22Rv1 (cell line): ENCODE data around the gene OR4B1.
"Not testable (repeated sequence)": the region's sequence is repeated elsewhere in the genome, so short reads cannot be mapped to it uniquely, and the experiment has no call there.

Experiments used
- H3K27ac ChIP-seq: fragments of 450-650 bp; 2 replicates; pipeline ENCODE4 v1.5.1; 2017
- ZFX ChIP-seq: fragments of 450-650 bp; IDR thresholded peaks from 2 replicates; pipeline ENCODE4 v1.6.1; 2017; ENCODE audit warnings: antibody characterized with exemption, borderline replicate concordance
- TF ChIP-seq, protein P1 (sequence below): fragments of 450-650 bp; IDR thresholded peaks from 2 replicates; pipeline ENCODE4 v1.5.1; 2017; ENCODE audit warnings: mild to moderate bottlenecking

Gene OR4B1

DNA sequence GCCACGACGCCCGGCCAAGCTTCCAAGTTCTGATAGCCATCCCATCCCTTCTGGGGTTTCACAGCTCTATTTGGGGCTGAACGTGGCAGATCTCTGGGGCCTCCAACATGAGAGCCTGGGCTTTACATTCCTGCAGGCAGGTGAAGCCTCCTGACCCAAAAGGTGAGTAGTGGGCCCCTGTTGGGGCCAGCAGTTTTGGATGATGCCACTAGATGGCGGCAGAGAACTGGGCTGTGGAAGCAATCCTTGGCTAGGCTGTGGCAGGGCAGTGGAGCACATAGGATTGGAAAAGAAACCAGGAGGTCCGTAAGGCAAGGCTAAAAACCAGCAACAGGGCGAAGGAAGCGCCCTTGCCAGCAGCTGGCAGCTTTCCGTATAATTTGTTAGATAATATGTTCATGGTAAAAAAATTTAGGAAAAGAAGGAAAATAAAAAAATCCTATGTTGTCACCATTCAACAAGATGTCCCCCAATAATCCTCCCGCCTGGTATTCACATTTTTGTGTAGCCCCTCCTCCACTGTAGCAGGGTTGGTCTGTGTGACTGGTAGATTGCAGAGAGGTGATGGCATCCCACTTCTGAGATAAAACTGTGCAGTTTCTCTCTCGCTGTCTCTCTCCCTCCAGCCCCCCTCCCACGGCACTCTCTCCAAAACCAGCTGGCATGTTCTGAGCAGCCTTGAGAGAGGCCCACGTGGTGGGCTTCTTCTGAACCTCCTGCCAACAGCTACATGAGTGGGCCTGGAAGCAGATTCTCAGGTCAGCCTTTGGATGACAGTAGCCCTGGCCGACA, 43.6 kb upstream of the OR4B1 start:
- no peak overlapping the region for H3K27ac ChIP-seq
- no peak for TF ChIP-seq ZFX
- TF ChIP-seq, protein P1, sequence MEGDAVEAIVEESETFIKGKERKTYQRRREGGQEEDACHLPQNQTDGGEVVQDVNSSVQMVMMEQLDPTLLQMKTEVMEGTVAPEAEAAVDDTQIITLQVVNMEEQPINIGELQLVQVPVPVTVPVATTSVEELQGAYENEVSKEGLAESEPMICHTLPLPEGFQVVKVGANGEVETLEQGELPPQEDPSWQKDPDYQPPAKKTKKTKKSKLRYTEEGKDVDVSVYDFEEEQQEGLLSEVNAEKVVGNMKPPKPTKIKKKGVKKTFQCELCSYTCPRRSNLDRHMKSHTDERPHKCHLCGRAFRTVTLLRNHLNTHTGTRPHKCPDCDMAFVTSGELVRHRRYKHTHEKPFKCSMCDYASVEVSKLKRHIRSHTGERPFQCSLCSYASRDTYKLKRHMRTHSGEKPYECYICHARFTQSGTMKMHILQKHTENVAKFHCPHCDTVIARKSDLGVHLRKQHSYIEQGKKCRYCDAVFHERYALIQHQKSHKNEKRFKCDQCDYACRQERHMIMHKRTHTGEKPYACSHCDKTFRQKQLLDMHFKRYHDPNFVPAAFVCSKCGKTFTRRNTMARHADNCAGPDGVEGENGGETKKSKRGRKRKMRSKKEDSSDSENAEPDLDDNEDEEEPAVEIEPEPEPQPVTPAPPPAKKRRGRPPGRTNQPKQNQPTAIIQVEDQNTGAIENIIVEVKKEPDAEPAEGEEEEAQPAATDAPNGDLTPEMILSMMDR, result peak; percentile 97

DNA sequence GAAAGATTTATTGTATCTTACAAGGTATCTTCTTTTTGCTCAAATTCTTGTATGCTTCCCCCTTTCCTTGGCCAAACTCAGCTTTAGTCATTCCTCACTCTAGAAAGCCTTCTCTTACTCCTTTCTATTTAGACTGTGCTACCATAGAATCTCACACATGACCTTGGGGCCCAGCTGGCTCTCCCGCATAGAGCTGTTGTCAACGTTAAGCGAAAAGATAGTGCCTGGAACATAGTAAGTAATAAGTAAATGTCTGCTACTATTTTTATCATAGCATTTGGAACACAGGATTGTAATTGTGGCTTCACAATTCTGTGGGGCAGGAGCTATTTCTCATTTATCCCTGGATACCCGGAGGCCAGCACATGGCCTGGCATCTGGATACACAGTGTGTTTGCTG, 38.9 kb upstream of the OR4B1 start:
- TF ChIP-seq, protein P1, result no peak
- no peak for TF ChIP-seq ZFX

DNA sequence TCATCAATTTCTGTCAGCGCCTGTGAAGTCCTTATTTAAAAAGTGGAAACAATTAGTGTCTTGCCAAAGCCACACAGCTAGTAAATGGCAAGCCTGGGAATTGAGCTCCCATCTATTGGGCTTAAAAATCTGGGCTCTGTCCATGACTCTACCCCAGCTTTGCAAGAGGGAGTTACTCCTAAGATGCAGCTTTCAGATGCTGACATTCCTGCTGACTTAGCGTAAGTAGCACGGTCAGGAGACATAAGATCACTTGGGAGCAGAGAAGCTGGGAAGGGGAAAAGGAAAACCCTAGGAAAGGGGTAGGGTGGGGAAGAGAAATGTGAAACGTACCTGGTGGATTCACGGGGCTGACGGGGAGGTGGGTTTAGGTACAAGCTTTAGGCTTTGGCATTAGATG, 36.0 kb upstream of the OR4B1 start:
- TF ChIP-seq ZFX, result no peak
- TF ChIP-seq, protein P1, result no peak
- no peak overlapping the region for H3K27ac ChIP-seq

More for the DNA sequence above, 38.9 kb upstream of the OR4B1 start:
- H3K27ac ChIP-seq, result no peak overlapping the region

DNA sequence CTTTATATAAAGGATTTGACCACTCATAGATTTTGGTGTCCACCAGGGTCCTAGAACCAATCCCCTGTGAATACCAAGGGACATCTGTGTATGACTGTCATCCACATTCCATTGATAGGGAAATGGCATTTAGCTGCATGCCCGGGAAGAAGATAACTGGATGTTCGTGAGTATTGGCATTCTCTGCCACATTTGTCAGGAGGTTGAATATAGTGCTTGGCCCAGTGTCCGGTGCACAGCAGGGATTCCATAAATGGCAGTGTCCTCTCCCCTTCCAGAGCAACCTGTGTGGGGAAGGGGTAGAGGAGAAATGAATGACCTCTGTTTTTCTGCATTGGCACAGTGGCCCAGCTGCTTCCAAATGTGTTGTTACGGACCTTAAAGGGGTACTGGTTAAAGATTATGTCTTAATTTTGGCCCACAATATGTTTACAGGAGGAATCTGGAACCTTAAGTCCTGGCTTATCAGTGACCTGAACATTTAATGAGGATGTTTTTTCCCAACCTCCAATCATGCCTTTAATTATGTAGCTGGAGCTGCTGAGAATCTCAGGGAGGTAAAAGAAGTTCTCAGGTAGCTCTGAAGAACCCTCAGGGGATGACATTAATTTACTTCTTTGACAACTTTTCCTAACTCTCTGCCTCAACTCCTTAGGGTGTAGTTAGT, 33.6 kb upstream of the OR4B1 start:
- H3K27ac ChIP-seq, result no peak overlapping the region
- TF ChIP-seq, protein P1, result no peak
- no peak for TF ChIP-seq ZFX

DNA sequence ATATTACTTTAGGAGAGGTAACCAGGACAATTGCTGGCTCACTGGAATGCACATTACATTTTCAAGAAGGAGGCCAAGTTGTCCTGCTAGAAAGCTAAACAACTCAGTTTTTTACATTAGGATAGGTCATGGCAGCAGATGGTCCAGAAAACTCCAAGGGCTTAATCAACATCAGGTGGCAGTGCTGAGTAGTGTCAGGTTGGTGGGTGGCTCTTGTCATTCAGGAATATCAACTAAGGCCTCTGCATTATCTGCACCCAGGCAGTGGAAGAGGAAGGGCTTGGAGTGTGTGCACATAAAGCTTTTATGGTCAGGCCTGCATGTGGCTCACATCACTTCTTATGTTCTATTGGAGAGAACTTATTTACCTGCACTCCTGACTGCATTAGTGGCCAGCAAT, 32.2 kb upstream of the OR4B1 start:
- no peak for TF ChIP-seq ZFX
- no peak overlapping the region for H3K27ac ChIP-seq

DNA sequence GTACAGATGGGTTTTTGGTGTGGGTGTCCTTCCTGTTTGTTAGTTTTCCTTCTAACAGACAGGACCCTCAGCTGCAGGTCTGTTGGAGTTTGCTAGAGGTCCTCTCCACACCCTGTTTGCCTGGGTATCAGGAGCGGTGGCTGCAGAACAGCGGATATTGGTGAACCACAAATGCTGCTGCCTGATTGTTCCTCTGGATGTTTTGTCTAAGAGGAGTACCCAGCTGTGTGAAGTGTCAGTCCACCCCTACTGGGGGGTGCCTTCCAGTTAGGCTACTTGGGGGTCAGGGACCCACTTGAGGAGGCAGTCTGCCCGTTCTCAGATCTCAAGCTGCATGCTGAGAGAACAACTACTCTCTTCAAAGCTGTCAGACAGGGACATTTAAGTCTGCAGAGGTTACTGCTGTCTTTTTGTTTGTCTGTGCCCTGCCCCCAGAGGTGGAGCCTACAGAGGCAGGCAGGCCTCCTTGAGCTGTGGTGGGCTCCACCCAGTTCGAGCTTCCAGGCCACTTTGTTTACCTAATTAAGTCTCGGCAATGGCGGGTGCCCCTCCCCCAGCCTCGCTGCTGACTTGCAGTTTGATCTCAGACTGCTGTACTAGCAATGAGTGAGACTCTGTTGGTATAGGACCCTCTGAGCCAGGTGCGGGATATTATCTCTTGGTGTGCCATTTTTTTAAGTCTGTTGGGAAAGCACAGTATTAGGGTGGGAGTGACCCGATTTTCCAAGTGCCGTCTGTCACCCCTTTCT, 25.5 kb upstream of the OR4B1 start:
- H3K27ac ChIP-seq, result not testable (repeated sequence)

DNA sequence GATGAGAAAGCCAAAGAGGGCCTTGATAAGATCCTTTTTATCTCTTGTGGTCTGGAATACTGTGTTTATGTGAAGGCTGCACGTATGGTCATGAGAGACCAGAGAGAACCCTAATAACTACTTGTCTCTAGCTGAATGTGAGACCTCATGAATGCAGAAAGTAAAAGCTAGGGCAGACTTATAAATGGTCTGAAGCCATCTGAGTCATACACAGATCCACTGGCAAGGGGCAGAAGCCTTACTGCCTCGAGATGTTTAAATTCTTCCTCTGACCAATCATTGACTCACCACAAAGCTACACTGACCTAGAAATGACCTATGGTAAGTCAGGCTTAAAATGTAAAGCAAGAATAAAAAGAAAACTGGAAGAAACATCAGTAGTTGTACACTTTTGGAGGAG, 22.7 kb upstream of the OR4B1 start:
- H3K27ac ChIP-seq, result no peak overlapping the region
- TF ChIP-seq, protein P1, result no peak
- TF ChIP-seq ZFX, result no peak

DNA sequence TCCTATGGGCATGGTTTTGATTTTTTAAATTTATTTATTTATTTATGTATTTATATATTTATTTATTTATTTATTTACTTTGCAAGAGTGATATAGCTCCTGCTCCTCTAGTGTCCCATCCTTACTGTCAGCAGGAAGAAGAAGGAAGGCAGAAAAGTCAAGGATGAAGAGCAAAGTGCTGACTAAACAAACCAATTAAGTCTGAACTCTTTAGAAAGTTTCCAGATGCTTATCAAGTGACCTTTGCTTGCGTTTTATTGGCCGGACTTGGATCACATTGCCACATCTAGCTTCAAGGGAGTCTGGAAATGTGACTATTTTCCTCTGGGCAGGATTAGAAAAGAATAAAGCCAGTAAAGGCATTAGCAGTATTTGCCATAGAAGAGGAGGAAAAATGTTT, 8.7 kb upstream of the OR4B1 start:
- TF ChIP-seq, protein P1, result no peak
- no peak for TF ChIP-seq ZFX

More for the DNA sequence above, 8.7 kb upstream of the OR4B1 start:
- H3K27ac ChIP-seq, result no peak overlapping the region
